ENCODE data around the gene SIM2.

DNA sequence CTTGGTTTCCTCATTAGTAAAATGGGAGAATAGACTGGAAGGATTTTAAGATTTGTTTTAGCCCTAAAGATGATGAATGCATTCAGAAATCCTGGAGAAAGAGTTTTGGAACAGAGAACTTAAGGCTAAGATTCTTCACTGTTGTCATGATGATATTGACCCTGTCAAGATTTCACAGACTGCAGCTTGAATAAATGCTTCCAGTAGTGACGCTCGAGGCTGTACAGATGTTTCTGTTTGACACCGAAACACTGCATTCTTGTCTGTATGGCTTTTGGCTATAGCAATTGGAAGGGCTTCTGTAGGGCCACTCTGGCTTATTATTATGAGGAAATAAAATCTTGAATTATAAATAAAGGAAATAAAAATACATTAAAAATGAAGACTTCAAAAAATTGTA, 25.7 kb downstream of the SIM2 start:
- TF ChIP-seq POLR2A (IDR thresholded peaks at IDR 0.05) (no peak), CTCF (IDR thresholded peaks at IDR 0.05) (no peak)

Measured in testis (tissue), 2 donors.